ENCODE measurements around the gene TMEM19. TPM values are rescaled to one million over a fixed set of nuclear protein-coding genes. Genes with fewer than 3 reads are reported as not detected.

TMEM19 gene
- total RNA-seq, 1 experiment from 2014 or later: 39.5 TPM

DNA sequence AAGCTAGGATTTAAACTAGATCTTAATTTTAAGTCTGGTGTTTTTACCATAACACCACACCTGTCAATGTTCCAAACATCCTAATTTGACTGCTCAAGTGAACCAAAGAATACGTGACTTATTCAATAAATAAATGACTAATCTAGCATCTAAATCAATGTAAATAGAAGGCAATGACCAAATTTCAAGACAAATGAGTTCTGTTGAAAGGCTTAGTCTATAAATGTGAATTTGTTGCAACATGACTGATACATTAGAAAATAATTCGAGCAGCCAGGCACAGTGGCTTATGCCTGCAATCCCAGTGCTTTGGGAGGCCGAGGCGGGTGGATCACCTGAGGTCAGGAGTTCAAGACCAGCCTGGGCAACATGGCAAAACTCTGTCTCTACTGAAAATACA, 37.3 kb upstream of the TMEM19 start:
- intact Hi-C loops (cut with micrococcal nuclease; ENCODE audit: unreplicated experiment): no loop called here
- H3K9me3 ChIP-seq (ENCODE audit: insufficient read depth, low read depth): peaks cover 6% of the 10 kb centered on the region; the same call in 1 of the 2 replicates
- DNase-seq: peak in 1 of 2 experiments; percentile 42
- H3K36me3 ChIP-seq (ENCODE audit: low read depth): peaks cover 51% of the 10 kb centered on the region
- BruUV-seq (replicated peaks): no TSS peak
- no peaks in the 10 kb centered on the region for H3K4me1 ChIP-seq (replicated peaks; ENCODE audit: insufficient read depth)
- no peaks in the 10 kb centered on the region for H3K9me2 ChIP-seq (ENCODE audit: insufficient read depth)
- H3K27ac ChIP-seq: no peak overlapping the region
- ChIA-PET POLR2A (ENCODE audit: unreplicated experiment) (no interaction called here), CTCF (no interaction called here)
- H3K4me3 ChIP-seq: no peak overlapping the region
- no peak overlapping the region for H3K4me2 ChIP-seq
- peaks cover 32% of the 10 kb centered on the region for H3K79me2 ChIP-seq (ENCODE audit: low read depth)
- no peak for TF ChIP-seq EZH2 (IDR thresholded peaks at IDR 0.05; ENCODE audit: low read depth)
- TF ChIP-seq, protein P1, sequence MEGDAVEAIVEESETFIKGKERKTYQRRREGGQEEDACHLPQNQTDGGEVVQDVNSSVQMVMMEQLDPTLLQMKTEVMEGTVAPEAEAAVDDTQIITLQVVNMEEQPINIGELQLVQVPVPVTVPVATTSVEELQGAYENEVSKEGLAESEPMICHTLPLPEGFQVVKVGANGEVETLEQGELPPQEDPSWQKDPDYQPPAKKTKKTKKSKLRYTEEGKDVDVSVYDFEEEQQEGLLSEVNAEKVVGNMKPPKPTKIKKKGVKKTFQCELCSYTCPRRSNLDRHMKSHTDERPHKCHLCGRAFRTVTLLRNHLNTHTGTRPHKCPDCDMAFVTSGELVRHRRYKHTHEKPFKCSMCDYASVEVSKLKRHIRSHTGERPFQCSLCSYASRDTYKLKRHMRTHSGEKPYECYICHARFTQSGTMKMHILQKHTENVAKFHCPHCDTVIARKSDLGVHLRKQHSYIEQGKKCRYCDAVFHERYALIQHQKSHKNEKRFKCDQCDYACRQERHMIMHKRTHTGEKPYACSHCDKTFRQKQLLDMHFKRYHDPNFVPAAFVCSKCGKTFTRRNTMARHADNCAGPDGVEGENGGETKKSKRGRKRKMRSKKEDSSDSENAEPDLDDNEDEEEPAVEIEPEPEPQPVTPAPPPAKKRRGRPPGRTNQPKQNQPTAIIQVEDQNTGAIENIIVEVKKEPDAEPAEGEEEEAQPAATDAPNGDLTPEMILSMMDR (conservative IDR thresholded peaks at IDR 0.05): no peak
- peaks cover 17% of the 10 kb centered on the region for H4K20me1 ChIP-seq (ENCODE audit: insufficient read depth)
- H3F3A ChIP-seq (ENCODE audit: insufficient read depth, low read depth): 0 out of 2 replicates have a peak, but pooled peaks cover 3% of the 10 kb centered on the region
- no peaks in the 10 kb centered on the region for H3K27me3 ChIP-seq (ENCODE audit: insufficient read depth, low read depth)
- no peak overlapping the region for H2AFZ ChIP-seq

DNA sequence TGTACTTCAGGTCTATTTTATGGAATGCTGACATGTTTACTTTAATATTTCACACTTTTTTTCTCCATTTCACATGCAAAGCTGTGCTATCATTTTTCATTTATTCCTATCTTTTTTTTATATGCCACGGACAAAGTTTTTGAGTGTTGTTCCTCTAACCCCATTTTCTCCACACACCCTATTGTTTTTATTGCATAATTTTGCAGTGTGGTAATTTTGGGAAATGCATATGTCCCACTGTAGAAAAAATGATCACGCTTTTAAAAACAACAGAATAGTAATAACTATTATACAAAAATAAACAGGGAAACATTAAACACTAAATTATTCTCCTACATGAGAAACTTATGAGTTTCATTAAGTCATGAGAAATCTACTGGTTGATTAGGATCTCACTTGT, 36.5 kb upstream of the TMEM19 start:
- Histone ChIP-seq H3K79me2 (ENCODE audit: low read depth) (peaks cover 41% of the 10 kb centered on the region), H3F3A (ENCODE audit: insufficient read depth, low read depth) (0 out of 2 replicates have a peak, but pooled peaks cover 3% of the 10 kb centered on the region), H3K27me3 (ENCODE audit: insufficient read depth, low read depth) (no peaks in the 10 kb centered on the region), H3K9me3 (ENCODE audit: insufficient read depth, low read depth) (peaks cover 8% of the 10 kb centered on the region; the same call in 1 of the 2 replicates), H3K4me1 (replicated peaks; ENCODE audit: insufficient read depth) (no peaks in the 10 kb centered on the region), H3K9me2 (ENCODE audit: insufficient read depth) (no peaks in the 10 kb centered on the region), H2AFZ (no peak overlapping the region), H3K4me2 (no peak overlapping the region), H4K20me1 (ENCODE audit: insufficient read depth) (peaks cover 14% of the 10 kb centered on the region), H3K4me3 (no peak overlapping the region), H3K36me3 (ENCODE audit: low read depth) (peaks cover 56% of the 10 kb centered on the region), H3K27ac (no peak overlapping the region)
- BruUV-seq (replicated peaks): no TSS peak
- no peak for TF ChIP-seq EZH2 (IDR thresholded peaks at IDR 0.05; ENCODE audit: low read depth)
- TF ChIP-seq, protein P1 (conservative IDR thresholded peaks at IDR 0.05): no peak
- ChIA-PET POLR2A (ENCODE audit: unreplicated experiment) (no interaction called here), CTCF (no interaction called here)
- no peak for DNase-seq
- intact Hi-C loops (cut with micrococcal nuclease; ENCODE audit: unreplicated experiment): no loop called here

DNA sequence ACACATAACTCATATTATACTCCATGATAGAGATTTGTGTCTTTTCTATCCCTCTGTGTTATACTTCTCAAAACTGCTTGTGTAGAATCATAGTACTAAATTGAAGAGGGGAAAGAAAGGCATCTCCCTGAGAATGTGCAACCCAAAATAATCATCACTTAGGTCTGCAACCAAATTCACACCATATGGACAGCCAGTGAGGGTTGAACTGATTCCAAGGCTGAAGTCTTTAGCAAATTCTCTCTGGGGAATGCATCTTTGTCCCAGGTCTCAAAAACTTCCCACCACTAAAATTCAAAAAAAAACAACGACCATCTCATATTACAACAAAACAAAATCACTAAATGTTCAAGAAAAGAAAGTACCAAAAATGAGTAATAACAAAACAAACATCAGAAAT, 33.2 kb upstream of the TMEM19 start:
- ChIA-PET POLR2A (ENCODE audit: unreplicated experiment) (no interaction called here), CTCF (no interaction called here)
- no peak overlapping the region for H2AFZ ChIP-seq
- no peak overlapping the region for H3K4me3 ChIP-seq
- peaks cover 14% of the 10 kb centered on the region for H4K20me1 ChIP-seq (ENCODE audit: insufficient read depth)
- intact Hi-C loops (cut with micrococcal nuclease; ENCODE audit: unreplicated experiment): no loop called here
- no peak overlapping the region for H3K27ac ChIP-seq
- TF ChIP-seq EZH2 (IDR thresholded peaks at IDR 0.05; ENCODE audit: low read depth): no peak
- TF ChIP-seq, protein P1 (conservative IDR thresholded peaks at IDR 0.05): no peak
- BruUV-seq (replicated peaks): no TSS peak
- H3K27me3 ChIP-seq (ENCODE audit: insufficient read depth, low read depth): no peaks in the 10 kb centered on the region
- H3K9me2 ChIP-seq (ENCODE audit: insufficient read depth): no peaks in the 10 kb centered on the region
- 0 out of 2 replicates have a peak, but pooled peaks cover 3% of the 10 kb centered on the region for H3F3A ChIP-seq (ENCODE audit: insufficient read depth, low read depth)
- H3K9me3 ChIP-seq (ENCODE audit: insufficient read depth, low read depth): peaks cover 8% of the 10 kb centered on the region; the same call in 1 of the 2 replicates
- no peaks in the 10 kb centered on the region for H3K4me1 ChIP-seq (replicated peaks; ENCODE audit: insufficient read depth)
- peaks cover 60% of the 10 kb centered on the region for H3K36me3 ChIP-seq (ENCODE audit: low read depth)
- H3K4me2 ChIP-seq: no peak overlapping the region
- H3K79me2 ChIP-seq (ENCODE audit: low read depth): peaks cover 69% of the 10 kb centered on the region
- no peak for DNase-seq
